Fibroblast of skin of abdomen (primary cell): ENCODE data around the gene HAND1.

Experiments
- DNase-seq: peaks from one replicate; pipeline ENCODE4 v3.0.0-alpha.2; 2013

Gene HAND1

GRCh38 chr5:154451957-154452356, 26.1 kb downstream of the HAND1 start:
- DNase-seq: no peak

GRCh38 chr5:154449786-154450185, 28.2 kb downstream of the HAND1 start:
- no peak for DNase-seq

DNA sequence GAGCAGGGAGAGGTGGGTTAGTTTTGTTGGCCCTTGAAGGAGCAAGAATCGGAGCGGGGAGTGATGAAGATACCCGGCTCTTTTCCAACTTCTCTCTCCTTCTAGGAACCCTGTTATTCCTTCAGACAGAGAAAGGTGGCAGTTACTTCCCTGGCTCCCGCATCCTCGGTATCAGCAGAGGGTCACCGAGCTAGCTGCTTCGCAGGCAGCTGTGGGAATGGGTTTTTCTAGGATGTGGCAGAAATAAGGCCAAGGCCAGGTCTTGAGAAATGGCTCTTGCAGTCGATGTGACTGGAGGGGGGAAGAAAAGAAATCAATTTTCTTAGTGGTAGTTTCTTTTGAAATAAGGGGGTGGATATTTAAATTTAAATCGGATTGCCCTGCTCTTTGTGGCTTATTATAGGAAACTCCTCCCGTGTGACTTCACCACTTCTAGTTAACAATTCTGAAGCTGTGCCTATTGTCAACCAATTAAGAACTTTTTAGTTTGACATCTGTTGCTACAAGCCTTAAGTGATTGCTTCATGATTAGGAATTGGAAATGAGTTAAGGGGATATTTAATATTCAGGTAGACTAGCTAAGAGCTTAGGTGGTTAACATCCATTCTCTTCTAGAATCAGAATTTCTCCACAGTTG, 30.8 kb downstream of the HAND1 start:
- no peak for DNase-seq

DNA sequence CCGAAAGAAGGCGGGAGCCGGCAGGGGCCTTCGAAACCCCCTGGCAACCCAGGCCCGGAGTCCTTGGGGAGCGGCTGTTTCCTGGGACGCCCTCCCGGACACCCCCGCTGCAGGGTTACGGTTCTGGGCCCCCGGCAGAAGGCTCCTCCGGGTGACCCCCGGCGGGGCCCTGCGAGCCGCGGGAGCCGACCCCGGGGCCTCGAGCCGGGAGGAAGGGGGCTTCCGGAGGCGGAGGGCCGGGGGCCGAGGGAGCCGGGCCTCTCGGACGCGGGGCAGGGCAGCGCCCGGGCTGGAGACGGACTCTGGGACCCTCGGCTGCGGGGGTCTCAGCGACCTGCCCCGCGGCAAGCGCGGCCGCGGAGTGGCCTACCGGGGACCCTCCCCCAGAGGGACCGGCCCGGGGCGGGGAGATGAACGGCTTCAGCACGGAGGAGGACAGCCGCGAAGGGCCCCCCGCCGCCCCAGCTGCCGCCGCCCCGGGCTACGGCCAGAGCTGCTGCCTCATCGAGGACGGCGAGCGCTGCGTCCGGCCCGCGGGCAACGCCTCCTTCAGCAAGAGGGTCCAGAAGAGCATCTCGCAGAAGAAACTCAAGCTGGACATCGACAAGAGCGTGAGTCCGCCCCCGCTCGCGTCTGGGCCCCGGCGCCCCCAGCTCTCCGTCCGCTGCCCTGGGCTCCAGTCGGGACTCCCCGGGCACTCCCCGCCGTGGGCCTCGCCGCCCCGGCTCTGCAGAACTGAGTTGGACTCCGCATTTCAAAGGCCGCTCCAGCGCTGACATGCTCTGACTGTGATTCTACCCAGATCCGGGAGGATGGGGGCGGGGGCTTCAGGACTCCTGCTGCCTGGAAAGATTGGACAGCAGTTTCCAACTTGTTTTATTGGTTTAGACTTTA, 31.6 kb downstream of the HAND1 start:
- DNase-seq: peak; percentile 60

GRCh38 chr5:154445422-154446194, 32.4 kb downstream of the HAND1 start, which contains the start of gene SAP30L:
TSS of gene SAP30L (plus strand) at chr5:154445997. CDS start at chr5:154446605, 608 bp downstream.
- DNase-seq: peak; percentile 93

DNA sequence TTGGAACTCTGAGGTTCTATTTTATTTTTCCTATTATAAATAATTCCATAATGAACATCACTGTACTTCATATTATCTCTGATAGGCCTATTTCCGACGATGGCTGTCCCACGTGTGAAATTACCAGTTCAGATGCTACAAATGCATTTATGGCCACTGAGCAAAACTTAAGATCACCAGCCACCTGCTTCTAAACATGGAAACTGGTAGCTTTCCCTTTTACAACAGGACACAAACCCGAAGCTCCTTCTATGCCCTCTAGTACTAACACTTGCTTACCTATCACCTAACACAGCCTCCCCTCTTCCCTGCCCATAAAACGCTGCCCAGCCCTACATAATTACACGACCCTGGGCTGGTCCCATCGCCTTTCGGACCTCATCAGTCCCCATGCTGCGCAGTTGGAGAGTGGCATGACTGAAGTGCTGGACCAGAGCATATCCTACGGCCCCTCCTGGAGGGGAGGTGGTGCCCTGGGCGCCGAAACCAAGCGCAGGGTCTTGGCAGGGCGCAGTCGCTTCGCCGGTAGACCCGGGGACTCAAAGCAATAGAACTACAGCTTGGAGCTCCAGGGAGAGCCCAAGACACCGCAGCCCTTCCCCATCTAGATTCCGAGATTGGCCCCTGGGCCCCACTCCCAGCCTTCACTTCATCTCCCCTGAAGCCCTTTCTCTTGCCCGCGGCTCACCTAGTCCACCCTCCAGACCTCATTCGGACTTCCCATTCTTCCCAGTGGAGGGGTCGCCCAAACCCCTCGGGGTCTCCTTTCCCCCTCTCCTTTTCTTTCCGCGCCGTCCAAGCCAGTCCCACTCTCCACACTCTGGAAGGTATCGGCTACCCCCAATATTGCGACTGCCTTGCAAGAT, 33.2 kb downstream of the HAND1 start:
- no peak for DNase-seq

DNA sequence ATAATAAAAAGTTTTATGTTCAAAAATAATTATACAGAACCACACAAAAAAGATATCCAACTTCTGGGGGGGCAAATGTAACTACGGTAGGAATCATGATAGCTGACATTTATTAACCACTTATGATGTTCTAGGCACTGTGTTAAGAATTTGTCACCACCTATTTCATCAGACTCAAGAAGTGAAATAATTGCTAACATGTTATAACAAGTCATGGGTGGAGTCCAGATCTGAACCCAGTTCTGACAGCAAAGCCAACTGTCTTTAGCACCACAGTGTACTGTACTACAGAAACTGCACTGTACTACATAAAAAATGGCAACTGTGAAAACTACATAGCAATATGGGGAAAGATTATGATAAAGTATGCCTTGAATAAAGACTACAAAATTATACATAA, 35.2 kb downstream of the HAND1 start:
- no peak for DNase-seq

DNA sequence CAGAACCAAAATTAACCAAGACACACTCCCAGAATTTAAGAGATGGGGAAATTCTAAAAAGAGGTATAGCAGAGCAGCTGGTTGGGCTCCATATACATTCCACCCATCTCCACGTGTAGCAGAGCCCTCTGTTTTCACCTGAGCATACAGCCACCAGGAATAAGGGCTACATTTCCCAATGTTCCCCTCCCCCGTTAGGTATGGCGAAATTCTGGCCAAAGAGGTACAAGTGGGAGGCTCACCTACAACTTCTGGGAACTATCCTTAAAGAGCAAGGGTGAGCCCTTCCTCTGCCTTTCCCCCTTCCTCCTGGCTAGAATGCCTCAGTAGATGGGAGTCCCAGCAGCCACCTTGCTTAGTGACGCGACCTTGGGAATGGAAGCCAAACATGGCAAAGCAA, 37.5 kb downstream of the HAND1 start:
- no peak for DNase-seq

DNA sequence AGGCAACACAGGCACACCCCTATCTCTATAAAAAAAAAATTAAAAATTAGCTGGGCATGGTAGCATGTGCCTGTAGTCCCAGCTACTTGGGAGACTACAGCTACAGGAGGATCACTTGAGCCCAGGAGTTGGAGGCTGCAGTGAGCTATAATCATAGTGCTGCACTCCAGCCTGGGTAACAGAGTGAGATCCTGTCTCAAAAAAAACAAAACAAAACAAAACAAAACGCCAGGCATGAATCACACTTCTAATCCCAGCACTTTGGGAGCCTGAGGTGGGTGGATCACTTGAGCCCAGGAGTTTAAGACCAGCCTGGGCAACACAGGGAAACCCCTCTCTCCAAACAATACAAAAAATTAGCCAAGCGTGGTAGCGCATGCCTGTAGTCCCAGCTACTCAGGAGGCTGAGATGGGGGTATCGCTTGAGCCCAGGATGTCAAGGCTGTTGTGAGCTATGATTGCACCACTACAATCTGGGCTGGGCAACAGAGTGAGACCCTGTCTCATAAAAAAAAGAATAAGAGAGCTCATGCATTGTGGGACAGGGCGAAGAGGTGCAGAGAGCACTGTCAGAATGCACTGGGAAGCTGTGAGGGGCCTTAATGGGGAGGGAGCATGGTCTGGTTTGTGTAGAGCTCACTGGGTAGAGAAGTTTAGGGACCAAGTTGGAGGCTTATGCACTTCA, 40.6 kb downstream of the HAND1 start:
- DNase-seq: no peak

GRCh38 chr5:154435226-154435625, 42.8 kb downstream of the HAND1 start:
- DNase-seq: no peak

DNA sequence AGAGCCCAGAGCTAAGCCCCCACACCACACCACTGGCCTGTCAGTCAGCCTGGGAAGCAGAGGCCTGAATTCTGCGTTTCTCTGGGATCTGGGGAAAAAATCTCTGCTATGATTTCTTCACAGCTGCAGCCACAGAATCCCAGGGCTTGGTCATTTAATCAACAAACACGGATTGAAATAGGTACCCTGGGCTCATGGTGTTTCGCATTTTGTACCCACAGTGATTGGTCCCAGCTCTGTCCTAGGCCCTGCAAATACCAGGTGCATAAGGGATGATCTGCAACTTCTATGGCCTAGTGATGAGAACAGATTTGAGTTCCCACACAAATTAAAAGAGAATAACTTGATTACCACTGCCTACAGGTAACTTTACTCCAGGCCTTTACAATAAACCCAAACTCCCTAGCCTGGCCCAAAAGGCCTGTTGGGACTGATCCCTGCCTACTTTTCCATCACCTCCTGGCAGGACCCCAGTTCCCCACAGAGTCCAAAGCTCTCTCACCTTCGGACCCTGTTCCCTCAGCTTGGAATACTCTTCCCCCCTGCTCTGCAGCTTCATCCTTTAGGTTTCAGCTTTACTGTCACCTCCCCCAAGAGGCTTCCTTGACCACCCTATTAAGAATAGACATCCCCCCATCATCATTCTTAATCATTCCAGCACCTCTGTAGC, 46.9 kb downstream of the HAND1 start:
- DNase-seq: no peak

DNA sequence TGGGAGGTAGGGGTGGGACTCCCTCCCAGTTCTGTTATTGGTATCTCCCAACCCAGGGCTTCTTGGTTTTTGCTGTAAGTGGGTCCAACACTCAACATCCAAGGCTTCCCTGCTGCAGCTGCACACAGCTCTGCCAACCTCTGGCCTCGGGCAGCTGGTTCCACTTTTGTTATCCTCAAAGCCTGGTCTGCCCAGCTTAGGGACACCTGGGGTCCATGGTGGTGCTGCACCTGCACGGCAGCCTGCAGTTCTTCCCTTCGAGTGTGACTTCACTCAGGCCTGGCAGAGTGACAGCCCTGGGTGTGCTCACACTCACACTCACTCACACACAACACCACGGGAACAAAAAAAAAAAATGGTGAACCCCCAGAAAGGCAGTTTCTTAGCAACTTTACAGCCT, 47.6 kb downstream of the HAND1 start:
- DNase-seq: no peak

DNA sequence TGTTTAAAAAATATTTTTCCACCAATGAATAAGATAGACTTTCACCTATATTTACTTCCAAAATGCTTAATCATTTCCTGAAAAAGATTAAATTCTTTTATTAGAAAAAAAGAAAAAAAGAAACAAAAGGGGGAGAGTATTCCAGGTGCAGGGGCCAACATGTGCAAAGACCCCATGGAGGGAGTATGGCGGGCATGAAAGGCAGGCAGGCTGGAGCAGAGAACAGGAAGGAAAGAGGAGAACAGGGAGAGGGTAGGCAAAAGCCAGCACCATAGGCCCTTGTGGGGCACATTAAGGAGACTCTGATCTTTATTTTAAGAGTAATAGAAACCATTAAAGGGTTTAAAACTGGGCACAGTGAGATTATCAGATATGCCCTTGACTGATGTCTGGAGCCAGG, 48.7 kb downstream of the HAND1 start:
- DNase-seq: no peak

DNA sequence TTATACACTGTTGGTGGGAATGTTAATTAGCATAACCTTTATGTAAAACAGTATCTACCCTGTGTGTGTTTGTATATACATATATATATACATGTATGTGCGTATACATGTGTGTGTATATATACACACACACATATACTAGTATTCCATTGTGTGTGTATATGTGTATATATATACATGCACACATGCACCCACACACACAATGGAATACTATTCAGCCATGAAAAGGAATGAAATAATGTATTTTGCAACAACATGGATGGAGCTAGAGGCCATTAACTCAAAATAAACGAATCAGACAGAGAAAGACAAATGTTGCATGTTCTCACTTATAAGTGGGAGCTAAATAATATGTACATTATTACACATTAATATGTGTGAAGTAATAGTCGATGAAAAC, 49.8 kb downstream of the HAND1 start:
- no peak for DNase-seq
